Kidney (tissue), 14 donors: ENCODE measurements around the gene ANGPT4. TPM values are rescaled to one million over a fixed set of nuclear protein-coding genes. Genes with fewer than 3 reads are reported as not detected.
A peak's percentile ranks its signal among the peaks of the same experiment; 100 is the strongest.

Source experiments
- DNase-seq, 5 donors: peaks; one replicate each; pipeline ENCODE4 v3.0.0-alpha.2; 2013 to 2020
- FAIRE-seq: peaks from 2 replicates; lab custom pipeline; 2012; peaks lifted over from hg19 to GRCh38; lab: Jason Lieb, UNC
- H3K27ac ChIP-seq, 2 donors: one replicate each; pipeline ENCODE4 v1.7.0; 2013; ENCODE audit warnings: low read depth in 2 of 2, low read length in 2 of 2, inconsistent platforms in 1 of 2
- H3K27me3 ChIP-seq: one replicate; pipeline ENCODE4 v1.7.1; 2013; ENCODE audit warnings: low read length, inconsistent platforms; ENCODE audit not compliant: control insufficient read depth, insufficient read depth
- H3K36me3 ChIP-seq, 3 donors: one replicate each; pipeline versions ENCODE4 v1.7.0 to v1.7.1; 2013; ENCODE audit warnings: low read length in 3 of 3, control low read depth in 1 of 3, inconsistent platforms in 1 of 3; ENCODE audit not compliant: insufficient read depth in 3 of 3, control insufficient read depth in 2 of 3
- H3K4me1 ChIP-seq, 3 donors: one replicate each; pipeline versions ENCODE4 v1.7.0 to v1.7.1; 2013; ENCODE audit warnings: low read length in 3 of 3, inconsistent platforms in 1 of 3, low read depth in 1 of 3; ENCODE audit not compliant: control insufficient read depth in 2 of 3, insufficient read depth in 2 of 3
- H3K4me3 ChIP-seq, 3 donors: one replicate each; pipeline versions ENCODE4 v1.7.0 to v1.8.1; 2013; ENCODE audit warnings: low read length in 3 of 3, control low read depth in 1 of 3, inconsistent platforms in 1 of 3
- H3K9ac ChIP-seq, 3 donors: one replicate each; pipeline versions ENCODE4 v1.7.0 to v1.7.1; 2013; ENCODE audit warnings: low read length in 3 of 3, control low read depth in 1 of 3, inconsistent platforms in 1 of 3
- H3K9me3 ChIP-seq, 3 donors: one replicate each; pipeline versions ENCODE4 v1.7.0 to v1.7.1; 2013; ENCODE audit warnings: low read length in 3 of 3, control low read depth in 1 of 3, inconsistent platforms in 1 of 3; ENCODE audit not compliant: control insufficient read depth in 2 of 3, insufficient read depth in 1 of 3
- intact Hi-C: fragments of 100-400 bp; cut with DNase I; formaldehyde crosslinking; loops from one replicate; pipeline ENCODE4 v1.11.1; 2022
- polyA plus RNA-seq: library from polyadenylated mRNA; stranded (reverse); fragments of 350-450 nt; fragmentation: Illumina TruSeq; extraction: RNeasy Lipid Tissue Mini Kit (QIAGEN cat#74804); gene quantifications from one replicate; pipeline ENCODE4 v1.2.3, GENCODE V29; 2014; ENCODE audit warnings: low read depth, low replicate concordance; ENCODE audit not compliant: insufficient read depth
- total RNA-seq: library from RNA; stranded (reverse); fragmentation: NEBNext Ultra II Directional; extraction: Animal tissue kit (Norgen Biotek cat#: 25700); gene quantifications from one replicate; pipeline ENCODE4 v1.2.1, GENCODE V29; 2021
- TF ChIP-seq, protein P1 (sequence below): IDR thresholded peaks from 3 replicates; pipeline ENCODE4 v1.5.1; 2012; ENCODE audit warnings: mild to moderate bottlenecking, moderate library complexity, borderline replicate concordance; ENCODE audit not compliant: insufficient read depth; ENCODE audit errors: extremely low read depth
- donor health status: control.
- donor health status: control.
- donor health status: control.
- donor health status: control.
- donor health status: control.
- donor health status: DM: yes; HTN: yes; CAD: no.
- donor health status: Normal renal cell carcinoma (clear cell type).

ANGPT4 gene
- total and polyA plus RNA-seq, 2 donors from 2014 or later, result 0.24 to 0.57 TPM

DNA sequence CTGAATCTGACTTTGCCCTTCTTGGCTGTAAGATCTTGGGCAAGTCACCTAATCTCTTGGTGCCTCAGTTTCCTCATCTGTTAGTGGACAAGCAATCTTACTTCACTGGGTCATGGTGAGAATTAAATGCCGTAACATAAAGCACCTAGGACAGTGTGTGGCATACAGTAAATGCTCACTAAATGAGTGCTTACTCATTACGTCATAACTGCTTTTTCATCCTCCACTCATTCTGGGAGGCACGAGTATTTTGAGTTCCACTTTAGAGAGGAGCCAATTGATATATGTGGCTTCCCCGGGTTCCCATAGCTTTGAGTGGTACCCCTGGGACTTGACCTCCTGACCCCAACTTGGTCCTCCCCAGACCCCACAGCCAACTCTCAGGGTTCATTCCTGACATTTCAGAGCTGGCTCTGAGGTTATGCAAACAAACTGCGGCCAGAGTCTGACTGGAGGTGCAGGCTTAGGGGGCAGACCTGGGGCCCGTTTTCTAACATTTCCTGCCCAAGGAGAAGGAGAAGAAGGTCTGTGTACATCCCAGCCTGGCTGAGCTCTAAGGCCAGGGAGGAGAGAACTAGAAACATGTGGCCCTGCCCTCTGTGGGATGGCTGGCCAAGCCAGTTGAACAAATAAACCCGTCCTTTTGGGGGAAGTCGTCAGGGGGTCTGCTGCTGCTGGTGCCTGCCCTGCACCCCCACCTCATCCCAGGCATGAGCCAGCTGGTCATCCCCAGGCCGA, 5.8 kb downstream of the ANGPT4 start:
- Histone ChIP-seq H3K4me3 (no peak overlapping the region), H3K27ac (no peak overlapping the region), H3K36me3 (no peaks in the 10 kb centered on the region), H3K4me1 (no peaks in the 10 kb centered on the region), H3K9me3 (no peaks in the 10 kb centered on the region), H3K9ac (no peak overlapping the region), H3K27me3 (no peaks in the 10 kb centered on the region)
- FAIRE-seq (no peak), DNase-seq (peak in 1 of 5 donors; percentile 6)
- TF ChIP-seq, protein P1, sequence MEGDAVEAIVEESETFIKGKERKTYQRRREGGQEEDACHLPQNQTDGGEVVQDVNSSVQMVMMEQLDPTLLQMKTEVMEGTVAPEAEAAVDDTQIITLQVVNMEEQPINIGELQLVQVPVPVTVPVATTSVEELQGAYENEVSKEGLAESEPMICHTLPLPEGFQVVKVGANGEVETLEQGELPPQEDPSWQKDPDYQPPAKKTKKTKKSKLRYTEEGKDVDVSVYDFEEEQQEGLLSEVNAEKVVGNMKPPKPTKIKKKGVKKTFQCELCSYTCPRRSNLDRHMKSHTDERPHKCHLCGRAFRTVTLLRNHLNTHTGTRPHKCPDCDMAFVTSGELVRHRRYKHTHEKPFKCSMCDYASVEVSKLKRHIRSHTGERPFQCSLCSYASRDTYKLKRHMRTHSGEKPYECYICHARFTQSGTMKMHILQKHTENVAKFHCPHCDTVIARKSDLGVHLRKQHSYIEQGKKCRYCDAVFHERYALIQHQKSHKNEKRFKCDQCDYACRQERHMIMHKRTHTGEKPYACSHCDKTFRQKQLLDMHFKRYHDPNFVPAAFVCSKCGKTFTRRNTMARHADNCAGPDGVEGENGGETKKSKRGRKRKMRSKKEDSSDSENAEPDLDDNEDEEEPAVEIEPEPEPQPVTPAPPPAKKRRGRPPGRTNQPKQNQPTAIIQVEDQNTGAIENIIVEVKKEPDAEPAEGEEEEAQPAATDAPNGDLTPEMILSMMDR, result no peak
- intact Hi-C loops, result no loop called here

DNA sequence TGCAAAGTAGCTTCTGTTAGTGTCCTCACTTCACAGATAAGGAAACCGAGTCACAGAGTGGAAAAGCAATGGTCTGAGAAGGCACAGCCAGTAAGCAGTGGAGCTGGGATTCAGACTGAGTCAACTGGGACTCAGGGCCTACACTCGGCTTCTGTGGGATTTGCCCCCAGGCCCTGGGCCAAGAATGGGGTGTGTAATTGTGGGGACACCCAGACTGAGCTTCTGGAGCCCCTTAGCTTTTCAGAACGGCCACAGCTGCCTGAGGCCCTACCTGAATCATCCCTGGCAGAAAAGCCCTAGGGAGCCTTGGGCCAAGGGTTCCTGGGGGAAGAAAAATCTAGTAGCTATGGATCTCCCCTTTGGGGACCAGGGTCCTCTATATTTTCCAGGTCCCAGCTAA, 6.5 kb downstream of the ANGPT4 start:
- Histone ChIP-seq H3K36me3 (no peaks in the 10 kb centered on the region), H3K27ac (no peak overlapping the region), H3K4me1 (no peaks in the 10 kb centered on the region), H3K27me3 (no peaks in the 10 kb centered on the region), H3K4me3 (no peak overlapping the region), H3K9me3 (no peaks in the 10 kb centered on the region), H3K9ac (no peak overlapping the region)
- intact Hi-C loops, result no loop called here
- TF ChIP-seq, protein P1, result no peak
- no peak for FAIRE-seq
- no peak for DNase-seq

DNA sequence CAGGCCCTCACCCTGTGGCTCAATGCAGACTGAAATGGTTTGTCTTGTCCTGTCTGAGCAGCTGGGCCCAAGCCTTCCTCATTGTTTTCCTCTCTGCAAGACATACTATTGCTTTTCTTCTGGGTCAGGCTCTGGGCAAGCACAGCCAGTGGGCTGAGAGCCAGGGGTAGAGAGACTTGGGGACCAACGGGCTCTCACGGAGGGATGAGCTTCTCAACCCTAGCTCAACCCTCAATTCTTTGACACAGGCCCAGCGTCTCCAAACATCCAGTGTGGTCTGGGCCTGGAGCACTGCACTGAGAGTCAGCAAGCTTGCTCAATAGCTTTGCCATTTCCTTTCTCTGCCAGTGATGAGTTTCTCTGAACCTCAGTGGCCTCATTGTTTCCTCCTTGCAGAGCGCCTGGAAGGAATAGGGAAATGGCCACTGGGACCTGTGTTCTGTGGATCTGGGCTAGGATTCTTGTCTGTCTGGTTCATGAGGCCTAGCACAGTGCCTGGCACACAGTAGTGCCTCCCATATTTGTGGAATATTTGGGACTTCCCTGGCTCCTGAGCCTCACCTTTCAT, 9.3 kb downstream of the ANGPT4 start:
- H3K27ac ChIP-seq, result no peak overlapping the region

More for the DNA sequence above, 9.3 kb downstream of the ANGPT4 start:
- intact Hi-C loops, result no loop called here
- FAIRE-seq (no peak), DNase-seq (no peak)
- H3K27me3 ChIP-seq, result no peaks in the 10 kb centered on the region
- H3K4me1 ChIP-seq, result no peaks in the 10 kb centered on the region
- no peak overlapping the region for H3K4me3 ChIP-seq
- TF ChIP-seq, protein P1, result no peak
- no peaks in the 10 kb centered on the region for H3K36me3 ChIP-seq
- H3K9ac ChIP-seq, result no peak overlapping the region
- H3K9me3 ChIP-seq, result no peaks in the 10 kb centered on the region
